GM18873 (cell line): Measurements from ENCODE around the gene ZNF782.
"Not testable (repeated sequence)": the region's sequence is repeated elsewhere in the genome, so short reads cannot be mapped to it uniquely, and the experiment has no call there.

ENCODE experiments used
- ATAC-seq: cut with Tn5 transposase; IDR thresholded peaks from one replicate; pipeline ENCODE4 v1.9.1; 2021; ENCODE audit warnings: mild to moderate bottlenecking, moderate library complexity, moderate number of reproducible peaks; ENCODE audit not compliant: unreplicated experiment, low FRiP score

The ZNF782 gene

GRCh38 chr9:96856363-96857286 lies 2.3 kb upstream of the ZNF782 start:
- peak; percentile 63 for ATAC-seq

- no peak for ATAC-seq
Measured at GRCh38 chr9:96854651-96855273, 448 bp upstream of the ZNF782 start.

- ATAC-seq, result no peak
Measured at GRCh38 chr9:96852676-96853075, 1.6 kb downstream of the ZNF782 start.

- ATAC-seq, result no peak
Measured at GRCh38 chr9:96844040-96844439, 10.3 kb downstream of the ZNF782 start.

GRCh38 chr9:96818533-96818932 lies 35.8 kb downstream of the ZNF782 start:
- ATAC-seq, result no peak

GRCh38 chr9:96817973-96818372 lies 36.3 kb downstream of the ZNF782 start:
- ATAC-seq, result no peak

GRCh38 chr9:96813607-96814006 lies 40.7 kb downstream of the ZNF782 start:
- ATAC-seq, result no peak

- not testable (repeated sequence) for ATAC-seq
Measured at GRCh38 chr9:96798959-96799358, 55.4 kb downstream of the ZNF782 start.

GRCh38 chr9:96784021-96784420 lies 70.3 kb downstream of the ZNF782 start:
- no peak for ATAC-seq

GRCh38 chr9:96782235-96782634 lies 72.1 kb downstream of the ZNF782 start:
- ATAC-seq, result no peak

- ATAC-seq, result no peak
Measured at GRCh38 chr9:96781552-96781951, 72.8 kb downstream of the ZNF782 start.

- ATAC-seq, result no peak
Measured at GRCh38 chr9:96779089-96779488, 75.2 kb downstream of the ZNF782 start.

- no peak for ATAC-seq
Measured at GRCh38 chr9:96777426-96777864, 76.9 kb downstream of the ZNF782 start.

- ATAC-seq, result no peak
Measured at GRCh38 chr9:96771124-96771523, 83.2 kb downstream of the ZNF782 start.

- ATAC-seq, result no peak
Measured at GRCh38 chr9:96769989-96770388, 84.3 kb downstream of the ZNF782 start.
